PFSK-1 (cell line): Measurements from ENCODE around the gene ECE2.

Experiments used
- TAF1 ChIP-seq: IDR thresholded peaks from 2 replicates; pipeline ENCODE4 v1.6.1; 2012; ENCODE audit warnings: low read length, control low read depth, borderline replicate concordance; ENCODE audit not compliant: insufficient read depth
- TF ChIP-seq, protein P1 (sequence below), 2 experiments: IDR thresholded peaks; 2 replicates each; pipeline versions ENCODE4 v1.6.1 to v1.8.0; 2011 to 2012; ENCODE audit warnings: low read depth in 2 of 2, low read length in 2 of 2, control low read depth in 1 of 2, inconsistent platforms in 1 of 2, mild to moderate bottlenecking in 1 of 2, moderate library complexity in 1 of 2; ENCODE audit not compliant: insufficient read depth in 1 of 2

DNA sequence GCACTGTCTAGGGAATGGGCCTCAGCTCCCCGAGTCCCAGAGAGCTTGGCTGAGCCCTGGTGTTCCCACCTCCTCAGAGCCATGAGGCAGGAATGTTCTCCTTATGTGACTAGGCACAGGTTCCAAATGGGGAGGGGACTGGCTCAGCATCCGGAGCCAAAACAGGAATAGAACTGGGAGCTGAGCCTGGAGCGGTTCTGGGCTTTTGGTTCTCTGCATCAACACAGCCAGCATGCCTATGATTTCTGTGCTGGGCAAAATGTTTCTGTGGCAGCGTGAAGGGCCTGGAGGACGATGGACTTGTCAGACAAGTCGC lies 61.5 kb downstream of the ECE2 start, which contains the start of gene FAM131A:
- TF ChIP-seq, protein P1, sequence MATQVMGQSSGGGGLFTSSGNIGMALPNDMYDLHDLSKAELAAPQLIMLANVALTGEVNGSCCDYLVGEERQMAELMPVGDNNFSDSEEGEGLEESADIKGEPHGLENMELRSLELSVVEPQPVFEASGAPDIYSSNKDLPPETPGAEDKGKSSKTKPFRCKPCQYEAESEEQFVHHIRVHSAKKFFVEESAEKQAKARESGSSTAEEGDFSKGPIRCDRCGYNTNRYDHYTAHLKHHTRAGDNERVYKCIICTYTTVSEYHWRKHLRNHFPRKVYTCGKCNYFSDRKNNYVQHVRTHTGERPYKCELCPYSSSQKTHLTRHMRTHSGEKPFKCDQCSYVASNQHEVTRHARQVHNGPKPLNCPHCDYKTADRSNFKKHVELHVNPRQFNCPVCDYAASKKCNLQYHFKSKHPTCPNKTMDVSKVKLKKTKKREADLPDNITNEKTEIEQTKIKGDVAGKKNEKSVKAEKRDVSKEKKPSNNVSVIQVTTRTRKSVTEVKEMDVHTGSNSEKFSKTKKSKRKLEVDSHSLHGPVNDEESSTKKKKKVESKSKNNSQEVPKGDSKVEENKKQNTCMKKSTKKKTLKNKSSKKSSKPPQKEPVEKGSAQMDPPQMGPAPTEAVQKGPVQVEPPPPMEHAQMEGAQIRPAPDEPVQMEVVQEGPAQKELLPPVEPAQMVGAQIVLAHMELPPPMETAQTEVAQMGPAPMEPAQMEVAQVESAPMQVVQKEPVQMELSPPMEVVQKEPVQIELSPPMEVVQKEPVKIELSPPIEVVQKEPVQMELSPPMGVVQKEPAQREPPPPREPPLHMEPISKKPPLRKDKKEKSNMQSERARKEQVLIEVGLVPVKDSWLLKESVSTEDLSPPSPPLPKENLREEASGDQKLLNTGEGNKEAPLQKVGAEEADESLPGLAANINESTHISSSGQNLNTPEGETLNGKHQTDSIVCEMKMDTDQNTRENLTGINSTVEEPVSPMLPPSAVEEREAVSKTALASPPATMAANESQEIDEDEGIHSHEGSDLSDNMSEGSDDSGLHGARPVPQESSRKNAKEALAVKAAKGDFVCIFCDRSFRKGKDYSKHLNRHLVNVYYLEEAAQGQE (IDR thresholded peaks at IDR 0.05; ENCODE audit: insufficient read depth in 1 of 2, low read depth in 2 of 2, low read length in 2 of 2), result no peak
- no peak for TF ChIP-seq TAF1
